ENCODE results near the gene ZNF107. TPM values are rescaled to one million over a fixed set of nuclear protein-coding genes. Genes with fewer than 3 reads are reported as not detected.

The ZNF107 gene
- total RNA-seq (ENCODE audit: insufficient read depth, low replicate concordance) = 11.6 TPM

GRCh38 chr7:64665980-64666662 is at the start of gene ZNF107:
Gene ZNF107 (plus strand): TSS chr7:64666133. CDS start chr7:64666283, 150 bp downstream.
- DNase-seq (ENCODE audit: low spot score) = peak; percentile 97

- peak; percentile 6 for DNase-seq (ENCODE audit: low spot score)
Measured at GRCh38 chr7:64618785-64619456, 47.0 kb upstream of the ZNF107 start.

DNA sequence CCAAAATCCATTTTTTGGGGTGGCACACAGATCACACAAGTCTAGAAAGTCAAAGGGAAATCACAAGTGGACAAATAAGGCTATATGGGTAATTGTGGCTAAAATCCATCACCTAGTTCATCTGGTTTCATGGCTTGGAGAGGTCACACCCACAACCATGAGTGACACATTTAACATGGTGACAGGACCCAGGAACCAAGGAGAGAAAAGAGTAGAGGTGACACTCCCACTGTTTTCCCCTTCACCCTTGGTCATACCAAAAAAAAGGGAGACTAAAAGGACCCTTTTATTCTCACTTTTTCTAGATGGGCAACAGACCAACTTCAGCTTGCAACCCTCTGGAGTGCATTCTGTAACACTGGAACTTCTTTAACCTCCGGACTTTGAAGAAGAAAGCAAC is 46.2 kb upstream of the ZNF107 start:
- no peak for DNase-seq (ENCODE audit: low spot score)

DNA sequence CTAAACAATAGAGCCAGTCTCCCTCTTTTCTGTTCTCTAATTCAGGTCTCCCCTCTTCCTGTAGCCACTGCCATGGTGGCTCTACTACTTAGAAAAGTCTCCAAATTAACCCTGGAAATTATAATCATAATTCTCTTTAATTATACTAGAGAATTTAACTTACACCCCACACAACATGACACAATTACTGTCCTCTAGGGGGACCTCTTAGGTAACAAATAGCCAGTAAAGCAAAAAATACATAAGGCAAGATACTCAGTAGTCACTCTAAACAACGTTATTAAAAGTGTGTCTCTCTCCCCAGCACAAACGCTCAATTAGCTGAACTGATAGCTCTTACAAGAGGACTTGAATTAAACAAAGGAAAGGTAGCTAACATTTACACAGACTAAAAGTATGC is 44.3 kb upstream of the ZNF107 start:
- DNase-seq (ENCODE audit: low spot score) = no peak

DNA sequence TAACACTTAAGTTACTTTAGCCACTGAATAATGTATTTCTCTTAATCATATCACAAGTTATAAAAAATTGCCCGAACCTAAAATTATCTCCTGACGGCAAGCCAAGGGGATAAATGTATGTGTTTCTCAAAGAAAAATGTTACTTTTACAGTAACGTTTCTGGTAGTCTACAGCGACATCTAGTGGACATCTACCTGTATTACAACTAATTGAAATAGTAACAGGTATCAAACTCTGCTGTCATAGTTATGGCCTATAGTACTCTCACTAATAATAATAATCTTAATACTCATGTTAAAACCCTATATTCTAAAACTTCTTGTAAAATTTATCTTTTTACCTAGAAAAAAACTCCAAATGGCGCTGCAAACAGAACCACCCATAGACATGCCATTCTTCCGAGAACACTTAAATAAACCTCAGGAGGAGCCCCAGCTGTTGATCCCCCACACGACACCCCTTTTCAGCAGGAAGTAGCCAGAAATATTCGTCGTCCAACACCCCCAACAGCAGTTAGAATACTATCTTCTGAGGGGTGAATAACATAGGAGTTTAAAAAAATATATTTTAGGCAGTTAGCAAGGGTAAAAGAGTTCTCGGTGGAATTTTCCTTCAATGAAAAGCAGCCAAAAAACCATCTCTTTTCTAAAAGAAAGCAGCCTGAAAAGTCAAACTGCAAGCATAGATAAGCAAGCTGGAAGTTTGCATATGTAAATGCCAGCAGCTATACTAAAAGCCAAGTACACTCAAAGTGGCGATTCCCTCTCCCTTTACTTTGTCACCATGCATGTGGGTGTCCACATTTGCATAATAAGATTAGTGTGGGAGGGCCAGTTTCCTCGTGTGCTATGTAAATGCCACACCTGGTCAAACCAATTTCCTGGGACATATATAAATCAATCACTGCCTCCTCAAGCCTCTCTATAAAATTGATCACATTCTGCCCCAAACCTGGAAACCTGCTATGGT is 40.5 kb upstream of the ZNF107 start:
- no peak for DNase-seq (ENCODE audit: low spot score)

GRCh38 chr7:64626083-64626469 is 39.9 kb upstream of the ZNF107 start:
- no peak for DNase-seq (ENCODE audit: low spot score)

- DNase-seq (ENCODE audit: low spot score) = no peak
Measured at GRCh38 chr7:64626557-64626956, 39.4 kb upstream of the ZNF107 start.

- no peak for DNase-seq (ENCODE audit: low spot score)
Measured at GRCh38 chr7:64628192-64628591, 37.7 kb upstream of the ZNF107 start.

- DNase-seq (ENCODE audit: low spot score) = no peak
Measured at GRCh38 chr7:64628721-64629120, 37.2 kb upstream of the ZNF107 start.

GRCh38 chr7:64630496-64630895 is 35.4 kb upstream of the ZNF107 start:
- DNase-seq (ENCODE audit: low spot score) = peak; percentile 4

GRCh38 chr7:64632029-64632428 is 33.9 kb upstream of the ZNF107 start:
- DNase-seq (ENCODE audit: low spot score) = no peak

GRCh38 chr7:64633401-64633800 is 32.5 kb upstream of the ZNF107 start:
- DNase-seq (ENCODE audit: low spot score) = no peak

DNA sequence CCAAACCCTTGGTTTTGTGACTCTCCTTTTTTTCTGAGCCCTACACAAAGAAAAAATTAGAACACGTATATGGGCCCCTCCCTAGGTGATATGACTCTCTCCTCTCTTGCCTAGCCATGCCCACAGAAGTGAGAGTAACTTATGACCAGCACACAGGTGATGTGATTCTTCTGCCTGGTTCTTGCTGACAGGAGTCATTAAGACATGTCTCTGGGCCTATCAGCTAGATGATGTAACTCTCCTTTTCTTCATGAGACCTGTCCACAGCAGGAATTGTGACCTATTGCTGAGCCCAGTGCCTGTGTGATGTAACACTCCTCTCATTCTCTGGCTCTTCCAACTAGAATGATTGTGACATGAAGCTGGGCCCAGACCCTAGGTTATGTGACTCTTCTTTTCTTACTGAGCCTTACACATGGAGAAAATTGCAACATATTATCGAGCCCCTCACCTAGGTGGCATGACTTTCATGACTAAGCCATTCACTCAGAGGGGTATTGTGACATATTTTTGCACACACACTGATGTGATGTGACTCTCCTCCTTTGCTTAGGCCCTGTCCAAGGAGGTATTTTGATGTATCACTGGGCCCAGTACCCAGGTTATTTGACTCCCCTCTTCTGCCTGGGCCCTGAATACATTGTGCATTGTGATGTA is 31.4 kb upstream of the ZNF107 start:
- no peak for DNase-seq (ENCODE audit: low spot score)

GRCh38 chr7:64636386-64636785 is 29.5 kb upstream of the ZNF107 start:
- no peak for DNase-seq (ENCODE audit: low spot score)

- no peak for DNase-seq (ENCODE audit: low spot score)
Measured at GRCh38 chr7:64637521-64638445, 28.1 kb upstream of the ZNF107 start.

GRCh38 chr7:64638822-64639221 is 27.1 kb upstream of the ZNF107 start:
- no peak for DNase-seq (ENCODE audit: low spot score)

- DNase-seq (ENCODE audit: low spot score) = no peak
Measured at GRCh38 chr7:64639267-64640001, 26.5 kb upstream of the ZNF107 start.

DNA sequence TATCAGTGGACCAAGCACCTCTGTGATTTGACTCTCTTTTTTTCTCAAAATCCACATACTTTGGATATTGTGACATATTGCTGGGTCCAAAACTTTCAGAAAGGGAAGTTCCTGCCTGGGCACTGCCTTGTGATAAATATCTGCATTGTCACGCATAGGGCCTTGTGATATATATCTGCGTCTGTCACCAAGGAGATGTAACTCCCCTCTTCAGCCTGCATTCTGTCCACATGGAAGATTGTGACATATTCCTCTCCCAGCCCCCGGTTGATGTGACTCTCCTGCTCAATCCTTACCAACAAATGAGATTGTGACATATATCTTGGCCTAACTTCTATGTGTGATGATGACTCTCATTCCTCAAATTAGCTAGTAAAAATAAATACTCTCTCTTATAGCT is 25.4 kb upstream of the ZNF107 start:
- DNase-seq (ENCODE audit: low spot score) = no peak

DNA sequence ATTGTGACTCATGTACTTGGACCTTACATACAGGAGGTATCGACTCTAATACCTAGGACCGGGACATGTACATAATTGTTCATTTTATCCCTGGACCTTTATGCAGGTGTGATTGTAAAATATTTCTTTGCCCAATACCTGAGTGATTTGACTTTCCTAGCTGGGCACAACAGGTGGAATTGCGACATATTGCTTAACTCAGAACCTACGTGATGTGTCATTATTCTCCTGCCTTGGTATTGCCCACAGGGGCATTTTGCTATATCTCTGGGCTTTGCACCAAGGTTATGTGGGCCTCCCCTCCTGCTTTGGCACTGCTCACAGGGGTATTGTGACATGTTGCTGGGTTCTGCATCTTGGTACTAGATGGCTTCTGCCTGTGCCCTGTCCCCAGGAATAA is 23.9 kb upstream of the ZNF107 start:
- DNase-seq (ENCODE audit: low spot score) = no peak

GRCh38 chr7:64642875-64643274 is 23.1 kb upstream of the ZNF107 start:
- no peak for DNase-seq (ENCODE audit: low spot score)
